ENCODE measurements around the gene RAD51B.
A peak's percentile ranks its signal among the peaks of the same experiment; 100 is the strongest.

The RAD51B gene

DNA sequence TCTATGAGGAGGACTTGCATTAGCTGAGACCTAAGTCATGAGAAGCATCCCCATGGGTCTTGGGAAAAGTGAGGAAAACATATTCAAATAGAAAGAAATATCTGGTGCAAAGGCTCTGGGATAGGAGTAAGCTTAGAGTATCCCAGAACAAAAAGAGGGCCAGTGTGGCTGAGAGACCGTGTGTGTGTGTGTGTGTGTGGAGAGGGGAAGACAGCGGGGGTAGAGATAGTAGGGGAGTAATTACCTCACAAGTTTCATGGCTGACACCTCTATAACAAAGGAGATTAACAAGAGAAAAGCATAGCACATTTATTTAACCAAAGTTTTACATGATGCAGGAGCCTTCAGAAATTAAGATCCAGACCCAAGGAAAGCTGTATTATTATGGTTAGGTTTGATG is 440.5 kb downstream of the RAD51B start:
- DNase-seq, result no peak

DNA sequence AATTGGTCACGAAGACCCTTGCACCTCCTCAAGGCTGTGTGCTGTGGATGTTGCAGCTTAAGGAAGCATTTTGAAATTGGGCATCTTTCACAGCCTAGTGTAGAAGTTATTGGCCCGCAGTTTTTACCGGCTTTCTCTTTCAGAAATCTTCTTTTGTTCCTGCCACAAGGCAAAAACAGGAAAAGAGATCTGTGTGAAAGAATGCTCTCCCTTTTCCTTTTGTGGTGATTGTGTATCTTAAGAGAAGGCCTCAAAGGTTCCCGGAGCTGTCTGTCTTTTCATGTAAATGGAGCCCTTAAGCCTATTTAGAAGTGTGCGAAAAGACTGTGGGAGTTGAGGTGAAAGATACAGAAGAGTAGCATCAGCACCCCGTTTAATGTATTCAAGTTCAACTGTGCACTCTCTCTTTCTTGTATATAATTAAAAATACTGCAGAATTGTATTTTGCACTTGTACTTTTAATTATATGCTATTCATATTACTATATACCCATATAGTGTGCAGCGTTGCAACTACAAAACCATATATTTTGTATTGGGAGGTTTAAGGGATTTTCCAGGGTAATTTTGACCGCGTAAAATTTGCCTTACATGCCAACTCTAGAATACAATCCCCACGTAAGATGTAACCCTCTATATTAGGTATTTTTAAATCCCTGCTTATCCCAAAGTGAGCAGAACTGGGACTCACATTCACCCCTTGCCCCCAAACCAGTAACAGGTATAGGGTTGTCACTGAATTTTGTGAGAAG is 441.7 kb downstream of the RAD51B start:
- DNase-seq, result peak; percentile 36

- no peak for DNase-seq
These were observed 443.0 kb downstream of the RAD51B start for GRCh38 chr14:68262567-68262966.

- no peak for DNase-seq
These were observed 444.1 kb downstream of the RAD51B start for GRCh38 chr14:68263563-68264259.

DNA sequence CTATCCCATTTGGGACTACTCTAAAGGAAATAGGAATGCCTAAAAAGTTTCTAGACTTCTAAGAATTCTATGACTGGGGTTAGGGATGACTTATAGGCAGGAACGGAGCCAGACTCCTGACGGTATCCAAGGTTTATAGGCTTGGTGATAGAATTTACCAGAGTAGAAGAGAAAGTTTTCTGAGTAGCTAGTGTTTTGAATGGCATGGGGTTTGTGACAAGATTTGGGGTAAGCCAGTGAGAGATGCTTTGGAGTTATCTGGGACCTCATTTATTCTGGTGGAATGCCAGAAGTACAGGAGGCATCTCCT is 444.6 kb downstream of the RAD51B start:
- DNase-seq, result no peak

- no peak for DNase-seq
These were observed 447.4 kb downstream of the RAD51B start for GRCh38 chr14:68266998-68267397.

DNA sequence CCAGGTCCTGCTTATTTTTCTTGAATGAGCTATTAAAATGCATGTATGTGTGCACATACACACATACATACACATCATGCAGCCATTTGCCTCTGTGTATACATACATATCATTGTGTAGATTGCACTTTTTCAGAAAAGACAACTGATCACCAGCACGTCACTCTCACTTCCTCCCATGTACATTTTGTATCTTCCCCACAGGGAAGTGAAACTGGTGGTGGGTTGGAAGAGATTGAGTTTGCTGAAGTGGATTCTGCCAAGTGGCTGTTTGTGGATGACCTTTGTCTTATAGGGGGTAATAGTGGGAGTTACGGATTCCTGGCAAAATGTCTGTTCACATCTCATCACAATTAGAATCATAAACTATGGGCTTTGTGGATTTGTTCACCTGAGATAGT is 448.6 kb downstream of the RAD51B start:
- DNase-seq, result no peak

DNA sequence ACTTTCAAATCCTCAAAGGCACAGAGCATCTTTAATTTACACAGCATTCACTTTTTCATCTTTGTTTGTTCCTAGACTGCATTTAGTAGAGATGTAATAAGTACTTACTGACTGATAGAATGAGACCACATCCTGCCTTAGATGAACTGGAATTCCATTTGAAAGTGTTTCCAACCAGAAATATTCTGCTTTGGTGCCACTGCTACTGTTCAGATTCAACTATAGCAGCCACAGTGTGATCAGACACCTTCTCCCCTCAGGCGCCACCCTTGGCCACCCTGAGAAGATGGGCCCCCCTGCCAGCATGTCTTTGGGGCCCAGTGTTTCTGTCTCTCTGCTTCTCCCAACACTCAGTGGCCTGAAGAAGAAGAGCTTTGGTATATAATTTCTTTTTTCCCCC is 449.1 kb downstream of the RAD51B start:
- peak; percentile 24 for DNase-seq

GRCh38 chr14:68269136-68269927 is 449.8 kb downstream of the RAD51B start:
- no peak for DNase-seq

- DNase-seq, result no peak
These were observed 450.8 kb downstream of the RAD51B start for GRCh38 chr14:68270342-68270741.

DNA sequence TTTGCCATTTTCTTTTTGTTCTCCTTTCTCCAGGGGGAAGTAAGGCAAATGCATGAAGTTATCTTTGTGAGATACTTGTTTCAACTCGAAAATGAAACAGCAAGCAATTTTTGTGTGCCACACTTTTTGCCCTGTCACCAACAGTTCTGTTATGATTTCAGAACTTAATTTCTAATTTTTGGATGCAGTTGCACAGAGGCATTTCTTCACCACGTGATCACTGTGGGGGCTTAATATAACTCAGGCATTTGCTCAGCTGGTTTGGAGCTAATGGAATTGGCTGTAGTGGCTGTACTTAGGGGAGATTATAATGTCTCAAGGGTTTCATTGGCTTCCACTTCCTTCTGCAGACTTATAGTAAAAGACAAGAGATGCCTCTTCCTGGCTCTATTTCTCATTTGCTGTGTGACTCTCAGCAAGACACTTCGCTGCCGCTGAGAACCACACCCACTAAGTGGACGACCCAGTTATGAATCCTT is 452.4 kb downstream of the RAD51B start:
- peak; percentile 21 for DNase-seq

- no peak for DNase-seq
These were observed 453.8 kb downstream of the RAD51B start for GRCh38 chr14:68273413-68273812.

DNA sequence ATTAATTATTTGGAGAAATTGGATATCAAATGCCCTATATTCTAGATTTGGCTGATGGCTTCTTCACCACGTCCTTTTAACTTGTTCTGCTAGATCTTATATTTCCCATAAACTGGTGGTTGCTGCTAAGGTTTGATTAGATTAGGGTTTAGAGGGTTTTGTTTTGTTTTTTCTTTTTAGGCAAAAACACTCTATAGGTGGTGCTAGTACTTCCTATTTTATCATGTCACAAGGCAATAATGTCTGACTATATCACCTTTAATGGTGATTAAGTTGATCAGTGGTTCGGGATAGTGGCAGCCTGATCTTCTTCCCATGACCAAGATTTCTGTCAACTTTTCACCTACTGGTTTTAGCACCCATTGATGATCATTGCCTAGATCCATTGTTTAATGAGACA is 455.1 kb downstream of the RAD51B start:
- DNase-seq, result no peak

- DNase-seq, result no peak
These were observed 459.2 kb downstream of the RAD51B start for GRCh38 chr14:68278576-68279436.

GRCh38 chr14:68279437-68279720 is 459.8 kb downstream of the RAD51B start:
- no peak for DNase-seq

DNA sequence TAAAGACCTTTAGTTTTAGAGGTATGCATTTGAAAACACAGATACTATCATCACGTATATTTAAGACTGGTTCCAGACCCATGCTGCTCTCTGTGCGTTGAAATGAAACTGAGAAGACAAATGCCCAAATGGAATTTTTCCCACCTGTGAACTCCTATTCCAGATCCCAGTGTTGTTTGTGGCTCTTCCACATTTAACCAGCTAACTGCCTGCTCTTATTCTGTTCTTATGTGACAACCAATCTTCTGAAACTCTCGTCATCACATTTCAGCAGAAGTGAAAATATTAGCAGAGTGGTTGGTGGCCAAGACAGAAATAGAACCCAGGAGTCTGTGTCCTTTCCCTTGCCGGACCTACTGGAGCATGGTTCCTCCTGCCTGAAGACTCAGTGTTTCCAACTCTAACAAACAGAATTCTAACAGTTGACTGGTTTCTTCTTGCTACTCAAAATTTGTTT is 460.2 kb downstream of the RAD51B start:
- DNase-seq, result no peak

DNA sequence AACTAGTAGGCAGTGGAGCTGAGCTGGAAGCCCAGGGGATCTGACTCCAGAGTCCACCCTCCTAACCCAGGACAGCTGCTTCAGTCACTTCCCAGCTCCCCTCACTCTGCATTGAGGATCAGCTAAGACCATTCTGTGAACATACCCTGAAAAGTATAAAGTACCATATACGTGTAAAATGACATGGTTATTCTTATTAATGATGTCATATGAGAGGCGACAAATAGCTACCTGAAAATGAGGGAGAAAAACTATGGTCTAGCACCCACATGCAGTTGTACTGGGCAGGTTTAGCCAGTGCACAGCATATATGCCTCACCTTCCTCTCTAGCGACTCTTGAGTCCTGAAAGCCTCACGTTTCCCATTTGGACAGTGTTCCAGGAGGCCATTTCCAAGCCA is 461.9 kb downstream of the RAD51B start:
- no peak for DNase-seq

DNA sequence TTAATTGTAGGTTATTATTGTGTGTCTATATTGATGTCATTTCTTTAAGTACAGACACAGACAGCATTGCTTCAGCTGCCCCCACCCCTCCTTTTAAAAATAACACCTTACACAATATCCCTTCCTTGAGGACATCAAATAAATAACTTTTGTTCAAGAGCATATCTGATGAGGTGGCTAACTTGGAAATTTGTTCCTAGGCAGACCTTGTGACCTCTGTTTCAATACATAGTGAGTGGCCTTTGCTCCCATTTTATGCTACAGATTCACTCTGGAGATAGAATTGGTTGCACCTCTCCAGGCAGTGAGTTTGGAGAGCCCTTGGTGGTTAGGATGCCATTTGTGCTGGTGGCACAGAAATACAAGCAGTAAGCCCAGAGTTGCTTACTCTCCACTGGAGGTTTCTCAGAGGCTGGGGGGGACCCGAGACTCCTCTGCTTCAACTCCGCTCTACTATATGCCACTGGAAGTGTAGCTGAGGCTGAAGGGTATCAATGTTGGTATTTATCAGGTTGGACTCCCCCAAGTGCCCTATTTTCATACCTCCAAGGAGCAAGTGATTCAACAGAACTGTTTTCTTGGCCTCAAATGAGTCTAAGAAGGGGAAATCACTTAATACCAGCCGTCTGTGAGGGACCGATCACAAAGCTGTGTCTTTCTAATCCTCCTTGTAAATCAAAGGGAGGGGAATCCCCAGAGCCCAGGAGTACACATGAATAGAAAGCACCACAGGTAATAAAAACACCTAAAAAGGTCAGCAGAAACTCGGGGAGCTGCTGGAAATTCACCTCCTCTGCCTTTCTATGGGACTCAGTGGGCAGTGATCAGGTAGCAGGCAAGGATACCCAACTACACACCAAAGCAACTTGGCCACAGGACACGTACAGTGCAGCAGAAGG is 463.1 kb downstream of the RAD51B start:
- DNase-seq, result peak; percentile 55

GRCh38 chr14:68283378-68284123 is 464.0 kb downstream of the RAD51B start:
- DNase-seq, result peak; percentile 83

DNA sequence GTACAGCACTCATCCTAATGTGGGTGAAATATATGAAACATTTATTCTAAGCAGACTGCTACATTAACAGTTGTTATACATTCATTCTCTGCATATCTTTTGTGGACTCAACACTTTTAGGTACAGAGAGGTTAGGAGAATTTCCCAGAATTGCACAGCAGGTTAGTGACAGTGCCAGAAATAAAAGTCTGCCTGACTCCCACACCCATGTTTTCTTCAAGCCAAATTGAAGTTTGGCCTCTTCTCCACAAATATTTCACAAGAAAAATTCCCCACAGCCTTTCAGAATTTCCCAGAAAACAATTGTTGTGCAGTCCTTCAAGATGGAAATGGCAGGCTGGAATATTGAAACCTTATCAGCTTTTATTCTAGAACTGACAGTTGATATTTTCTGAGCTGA is 464.8 kb downstream of the RAD51B start:
- DNase-seq, result no peak

DNA sequence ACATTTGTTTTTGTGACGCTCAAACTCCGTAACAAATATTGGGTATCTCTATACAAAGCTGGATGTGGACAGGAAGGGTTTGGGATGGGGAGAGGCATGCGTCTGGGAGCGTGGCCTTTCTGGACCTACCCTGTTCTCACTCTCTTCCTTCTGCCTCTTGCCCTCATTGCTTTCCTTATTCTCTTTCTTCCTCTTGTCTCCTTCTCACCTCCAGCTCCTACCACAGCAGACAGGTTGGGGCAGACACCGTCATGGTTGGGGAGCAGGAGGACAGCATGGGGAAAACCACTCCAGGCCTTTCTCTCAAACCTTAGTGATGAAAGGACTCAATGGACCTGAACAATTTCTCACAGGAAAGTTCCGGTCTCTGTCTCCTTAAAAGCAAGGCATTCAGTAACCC is 465.3 kb downstream of the RAD51B start:
- DNase-seq, result no peak

Measured in CD4-positive, alpha-beta T cell treated with Interleukin-6 for 4 hours (primary cell).